HepG2 (cell line): ENCODE data around the gene LPAR1. TPM values are rescaled to one million over a fixed set of nuclear protein-coding genes. Genes with fewer than 3 reads are reported as not detected.

Experiments used
- ATAC-seq: fragments of 200-7000 bp; cut with Tn5 transposase; 3 replicates; pipeline ENCODE4 v1.9.1; 2020; ENCODE audit warnings: mild to moderate bottlenecking, moderate library complexity
- BruUV-seq: library from RNA; stranded (reverse); fragments of 400-500 nt; replicated peaks from 2 replicates; lab custom pipeline; 2021; lab: Mats Ljungman, UMichigan
- CTCF ChIA-PET: fragments of 300-600 bp; formaldehyde crosslinking; extraction: SDS; loops from one replicate; lab custom pipeline; 2021; ENCODE audit warnings: low total read pairs, inconsistent platforms, low intra/inter-chr PET ratio; lab: Yijun Ruan, JAX
- POLR2A ChIA-PET: fragments of 350-600 bp; sonication (Branson Sonifier 250); formaldehyde crosslinking; loops from one replicate; lab custom pipeline; 2020; ENCODE audit warnings: antibody characterized with exemption, inconsistent platforms; lab: Yijun Ruan, JAX
- DNase-seq: peaks from one replicate; pipeline ENCODE4 v3.0.0-alpha.2; 2015; ENCODE audit warnings: low spot score
- FAIRE-seq: peaks from 3 replicates; lab custom pipeline; 2011; peaks lifted over from hg19 to GRCh38; lab: Jason Lieb, UNC
- H2AFZ ChIP-seq: one replicate; pipeline ENCODE4 v1.6.1; 2011; ENCODE audit warnings: low read length, inconsistent platforms
- H3K27ac ChIP-seq: fragments of 300-600 bp; 3 replicates; pipeline ENCODE4 v1.8.0; 2011; ENCODE audit warnings: mixed run types, mild to moderate bottlenecking, mixed read lengths, low read length, inconsistent platforms; ENCODE audit not compliant: insufficient read depth; ENCODE audit errors: extremely low read length
- H3K27me3 ChIP-seq, 2 experiments: fragments of 200-600 bp in 1 of 2; 2 replicates in 1 of 2; 3 replicates in 1 of 2; pipeline versions ENCODE4 v1.6.0 to v1.8.0; 2011; ENCODE audit warnings: low read length in 2 of 2, mild to moderate bottlenecking in 2 of 2, moderate library complexity in 2 of 2, inconsistent platforms in 1 of 2; ENCODE audit not compliant: insufficient read depth in 2 of 2, control insufficient read depth in 1 of 2
- H3K36me3 ChIP-seq, 2 experiments: fragments of 200-600 bp in 1 of 2; replicated peaks in 1 of 2; 2 replicates in 1 of 2; 3 replicates in 1 of 2; pipeline versions ENCODE4 v1.5.1 to v1.8.0; 2011; ENCODE audit warnings: low read length in 2 of 2, inconsistent platforms in 1 of 2; ENCODE audit not compliant: insufficient read depth in 2 of 2, control insufficient read depth in 1 of 2
- H3K4me1 ChIP-seq: 2 replicates; pipeline ENCODE4 v1.5.1; 2012; ENCODE audit warnings: low read length, inconsistent platforms; ENCODE audit not compliant: insufficient read depth
- H3K4me2 ChIP-seq: 2 replicates; pipeline ENCODE4 v1.6.0; 2011; ENCODE audit warnings: low read depth, low read length, inconsistent platforms
- H3K4me3 ChIP-seq, 3 experiments: fragments of 200-600 bp in 1 of 3; sonication (generic), shearing (Covaris generic) in 1 of 3; replicated peaks in 1 of 3; 2 replicates each; pipeline ENCODE4 v1.5.1; 2011 to 2016; ENCODE audit warnings: low read length in 3 of 3, inconsistent platforms in 2 of 3, low read depth in 2 of 3, mild to moderate bottlenecking in 2 of 3, control low read depth in 1 of 3, mixed read lengths in 1 of 3; ENCODE audit not compliant: insufficient read depth in 1 of 3
- H3K79me2 ChIP-seq: one replicate; pipeline ENCODE4 v1.6.1; 2011; ENCODE audit warnings: low read length, inconsistent platforms; ENCODE audit not compliant: insufficient read depth
- H3K9ac ChIP-seq: 2 replicates; pipeline ENCODE4 v1.6.0; 2011; ENCODE audit warnings: mild to moderate bottlenecking, low read depth, low read length, inconsistent platforms; ENCODE audit not compliant: insufficient read depth
- H3K9me3 ChIP-seq: 2 replicates; pipeline ENCODE4 v1.5.1; 2012; ENCODE audit warnings: mild to moderate bottlenecking, low read length
- H4K20me1 ChIP-seq: 2 replicates; pipeline ENCODE4 v1.6.0; 2011; ENCODE audit warnings: inconsistent platforms, mild to moderate bottlenecking, low read length, moderate library complexity; ENCODE audit not compliant: insufficient read depth
- CTCF ChIP-seq: sonication (generic); formaldehyde crosslinking; IDR thresholded peaks from 2 replicates; pipeline ENCODE4 v1.5.0; 2020; ENCODE audit warnings: mild to moderate bottlenecking, missing genetic modification reagents, moderate library complexity
- HDAC1 ChIP-seq: sonication (generic); formaldehyde crosslinking; IDR thresholded peaks from 2 replicates; pipeline ENCODE4 v1.5.1; 2020; ENCODE audit warnings: mild to moderate bottlenecking, missing genetic modification reagents
- LBX2 ChIP-seq: sonication (generic); formaldehyde crosslinking; IDR thresholded peaks from 2 replicates; pipeline ENCODE4 v1.5.0; 2020; ENCODE audit warnings: missing genetic modification reagents, mild to moderate bottlenecking, borderline replicate concordance
- MIER3 ChIP-seq: IDR thresholded peaks from 2 replicates; pipeline ENCODE4 v1.6.1; 2016; ENCODE audit warnings: missing compliant biosample characterization, borderline replicate concordance
- NFIC ChIP-seq: IDR thresholded peaks from 2 replicates; pipeline ENCODE4 v1.6.1; 2012; ENCODE audit warnings: mild to moderate bottlenecking, low read length, inconsistent platforms
- POLR2AphosphoS5 ChIP-seq: IDR thresholded peaks from 2 replicates; pipeline ENCODE4 v1.6.1; 2012; ENCODE audit warnings: low read depth, low read length
- TBP ChIP-seq: sonication (generic); formaldehyde crosslinking; IDR thresholded peaks from 2 replicates; pipeline ENCODE4 v1.5.0; 2020; ENCODE audit warnings: missing genetic modification reagents
- TSC22D2 ChIP-seq: sonication (generic); formaldehyde crosslinking; IDR thresholded peaks from 2 replicates; pipeline ENCODE4 v1.5.1; 2020; ENCODE audit warnings: missing genetic modification reagents, mild to moderate bottlenecking, borderline replicate concordance
- ZC3H4 ChIP-seq: sonication (generic); formaldehyde crosslinking; IDR thresholded peaks from 2 replicates; pipeline ENCODE4 v1.4.0; 2020; ENCODE audit warnings: missing genetic modification reagents, borderline replicate concordance
- ZNF282 ChIP-seq: fragments of 450-650 bp; IDR thresholded peaks from 2 replicates; pipeline ENCODE4 v1.6.1; 2018; ENCODE audit not compliant: partially characterized antibody
- ZNF629 ChIP-seq: sonication (generic); formaldehyde crosslinking; conservative IDR thresholded peaks from 2 replicates; pipeline ENCODE4 v1.5.0; 2020; ENCODE audit warnings: missing genetic modification reagents
- ZNF746 ChIP-seq: sonication (generic); formaldehyde crosslinking; IDR thresholded peaks from 2 replicates; pipeline ENCODE4 v1.8.0; 2022; ENCODE audit warnings: mild to moderate bottlenecking, missing genetic modification reagents
- ZNF850 ChIP-seq: sonication (generic); formaldehyde crosslinking; conservative IDR thresholded peaks from 2 replicates; pipeline ENCODE4 v1.9.0; 2021; ENCODE audit warnings: mild to moderate bottlenecking, missing genetic modification reagents
- WGBS: methylation state at CpG from one replicate; pipeline ENCODE4 v1.1.6; 2017; ENCODE audit warnings: low lambda C conversion rate; 5-methylcytosine and 5-hydroxymethylcytosine counted together
- in situ Hi-C: cut with HindIII; loops from 2 replicates; pipeline ENCODE4 v1.10.0; 2017; ENCODE audit warnings: low pct_unique_long_range_greater_than_20kb; ENCODE audit not compliant: extremely low pct_ligation_motif_present
- intact Hi-C: fragments of 100-400 bp; cut with micrococcal nuclease; formaldehyde crosslinking; loops from one replicate; pipeline ENCODE4 v1.10.0; 2022; ENCODE audit not compliant: unreplicated experiment
- polyA plus RNA-seq, 8 experiments: library from polyadenylated mRNA; depleted of rRNA in 3 of 8; stranded (reverse) in 7 of 8; unstranded in 1 of 8; fragments of >200 nt; fragmentation: Illumina TruSeq in 4 of 8; extraction: Trizol in 4 of 8; gene quantifications; 2 replicates each; pipeline versions ENCODE4 v1.2.1 to v1.2.3, GENCODE V29; 2011 to 2016; ENCODE audit warnings: low read depth in 4 of 8, missing spikeins in 1 of 8, mixed read lengths in 1 of 8; ENCODE audit not compliant: insufficient read depth in 1 of 8
- total RNA-seq, 5 experiments: library from RNA; depleted of rRNA; stranded (reverse); fragments of >200 nt; fragmentation: Illumina TruSeq; extraction: Trizol; gene quantifications; 2 replicates each; pipeline ENCODE4 v1.2.3, GENCODE V29; 2016; ENCODE audit warnings: low read depth in 1 of 5
- TF ChIP-seq, protein P1 (sequence below): sonication (generic); formaldehyde crosslinking; IDR thresholded peaks from 2 replicates; pipeline ENCODE4 v1.4.0; 2020; ENCODE audit warnings: missing genetic modification reagents
- TF ChIP-seq, protein P2 (sequence below): sonication (generic); formaldehyde crosslinking; IDR thresholded peaks from 2 replicates; pipeline ENCODE4 v1.5.1; 2020; ENCODE audit warnings: missing genetic modification reagents, mild to moderate bottlenecking, borderline replicate concordance

Gene LPAR1
- total and polyA plus RNA-seq, 2 of the 13 experiments (the other 11 are each of a cell fraction or from before 2014, with no cell fraction given), result not detected

- intact Hi-C loops, result loop anchor here (1.0 to 5.0 kb wide), 2 partner anchors 113 to 261 kb away; no protein-coding TSS in a partner anchor
- no peak overlapping the region for H2AFZ ChIP-seq
- ChIA-PET CTCF (no interaction called here), POLR2A (no interaction called here)
- no peaks in the 10 kb centered on the region for H3K36me3 ChIP-seq
- H3K9ac ChIP-seq, result no peak overlapping the region
- peaks cover 22% of the 10 kb centered on the region for H3K4me1 ChIP-seq
- H3K4me3 ChIP-seq, result no peak overlapping the region
- in situ Hi-C loops, result no loop called here
- FAIRE-seq (no peak), ATAC-seq (no peak), DNase-seq (no peak)
- no peak overlapping the region for H3K4me2 ChIP-seq
- TF ChIP-seq, protein P1, sequence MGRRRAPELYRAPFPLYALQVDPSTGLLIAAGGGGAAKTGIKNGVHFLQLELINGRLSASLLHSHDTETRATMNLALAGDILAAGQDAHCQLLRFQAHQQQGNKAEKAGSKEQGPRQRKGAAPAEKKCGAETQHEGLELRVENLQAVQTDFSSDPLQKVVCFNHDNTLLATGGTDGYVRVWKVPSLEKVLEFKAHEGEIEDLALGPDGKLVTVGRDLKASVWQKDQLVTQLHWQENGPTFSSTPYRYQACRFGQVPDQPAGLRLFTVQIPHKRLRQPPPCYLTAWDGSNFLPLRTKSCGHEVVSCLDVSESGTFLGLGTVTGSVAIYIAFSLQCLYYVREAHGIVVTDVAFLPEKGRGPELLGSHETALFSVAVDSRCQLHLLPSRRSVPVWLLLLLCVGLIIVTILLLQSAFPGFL (CRISPR knock-in tag), result no peak
- no peak for TF ChIP-seq TSC22D2 (CRISPR knock-in tag)
- TF ChIP-seq ZNF629 (CRISPR knock-in tag), result peak; percentile 52; the same call in 1 of the 2 replicates
- TF ChIP-seq LBX2 (CRISPR knock-in tag), result no peak
- TF ChIP-seq ZNF746 (CRISPR knock-in tag), result no peak
- TF ChIP-seq ZNF282, result no peak
- TF ChIP-seq, protein P2, sequence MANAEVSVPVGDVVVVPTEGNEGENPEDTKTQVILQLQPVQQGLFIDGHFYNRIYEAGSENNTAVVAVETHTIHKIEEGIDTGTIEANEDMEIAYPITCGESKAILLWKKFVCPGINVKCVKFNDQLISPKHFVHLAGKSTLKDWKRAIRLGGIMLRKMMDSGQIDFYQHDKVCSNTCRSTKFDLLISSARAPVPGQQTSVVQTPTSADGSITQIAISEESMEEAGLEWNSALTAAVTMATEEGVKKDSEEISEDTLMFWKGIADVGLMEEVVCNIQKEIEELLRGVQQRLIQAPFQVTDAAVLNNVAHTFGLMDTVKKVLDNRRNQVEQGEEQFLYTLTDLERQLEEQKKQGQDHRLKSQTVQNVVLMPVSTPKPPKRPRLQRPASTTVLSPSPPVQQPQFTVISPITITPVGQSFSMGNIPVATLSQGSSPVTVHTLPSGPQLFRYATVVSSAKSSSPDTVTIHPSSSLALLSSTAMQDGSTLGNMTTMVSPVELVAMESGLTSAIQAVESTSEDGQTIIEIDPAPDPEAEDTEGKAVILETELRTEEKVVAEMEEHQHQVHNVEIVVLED, result no peak
- TF ChIP-seq ZC3H4 (CRISPR knock-in tag), result no peak
- no peak for TF ChIP-seq NFIC
- TF ChIP-seq MIER3 (CRISPR knock-in tag), result no peak
- TF ChIP-seq POLR2AphosphoS5, result no peak
- no peak for TF ChIP-seq ZNF850 (CRISPR knock-in tag)
- peak; percentile 34; the same call in 1 of the 2 replicates for TF ChIP-seq CTCF (CRISPR knock-in tag)
- TF ChIP-seq HDAC1 (CRISPR knock-in tag), result no peak
- no peak for TF ChIP-seq TBP (CRISPR knock-in tag)
- H3K9me3 ChIP-seq, result no peaks in the 10 kb centered on the region
- 5% methylated on average over 15 of the region's 15 CpGs for WGBS
- peaks cover 7 to 47% of the 10 kb centered on the region in 2 experiments for H3K27me3 ChIP-seq
- H3K79me2 ChIP-seq, result no peaks in the 10 kb centered on the region
- BruUV-seq, result no TSS peak
- no peaks in the 10 kb centered on the region for H4K20me1 ChIP-seq
- no peak overlapping the region for H3K27ac ChIP-seq
These were observed 1.9 kb downstream of the LPAR1 start for GRCh38 chr9:111036429-111036789.
